Natural killer cell (primary cell): Measurements from ENCODE around the gene ADGRE3. TPM values are rescaled to one million over a fixed set of nuclear protein-coding genes. Genes with fewer than 3 reads are reported as not detected.
"Not testable (repeated sequence)": the region's sequence is repeated elsewhere in the genome, so short reads cannot be mapped to it uniquely, and the experiment has no call there.

ENCODE experiments used
- ATAC-seq, 3 donors: fragments of 150-1000 bp in 2 of 3; fragments of 200-7000 bp in 1 of 3; cut with Tn5 transposase; 1 replicate in 1 of 3; 2 replicates in 2 of 3; pipeline ENCODE4 v1.10.0; 2021; ENCODE audit warnings: mild to moderate bottlenecking in 2 of 3, moderate library complexity in 2 of 3
- DNase-seq, 2 donors: peaks; one replicate each; pipeline versions ENCODE4 v3.0.0 to v3.0.0-alpha.2; 2013 to 2021; ENCODE audit warnings: mixed read lengths in 1 of 2
- H3K27ac ChIP-seq: one replicate; pipeline ENCODE4 v1.5.1; 2013; ENCODE audit warnings: mild to moderate bottlenecking, low read length
- H3K27me3 ChIP-seq: one replicate; pipeline ENCODE4 v1.6.1; 2013; ENCODE audit warnings: low read length; ENCODE audit not compliant: control insufficient read depth, insufficient read depth
- H3K36me3 ChIP-seq: one replicate; pipeline ENCODE4 v1.6.1; 2013; ENCODE audit warnings: low read length; ENCODE audit not compliant: control insufficient read depth, insufficient read depth
- H3K4me1 ChIP-seq: one replicate; pipeline ENCODE4 v1.6.1; 2013; ENCODE audit warnings: low read length; ENCODE audit not compliant: control insufficient read depth, insufficient read depth
- H3K4me3 ChIP-seq: one replicate; pipeline ENCODE4 v1.5.1; 2013; ENCODE audit warnings: low read length
- H3K9me3 ChIP-seq: one replicate; pipeline ENCODE4 v1.6.1; 2013; ENCODE audit warnings: low read length; ENCODE audit not compliant: control insufficient read depth, insufficient read depth
- H3K27ac Mint-ChIP-seq, 2 donors: one replicate each; pipeline ENCODE4 v1.8.0; 2022; ENCODE audit warnings: mild to moderate bottlenecking in 2 of 2, mixed read lengths in 2 of 2, moderate library complexity in 1 of 2
- H3K27me3 Mint-ChIP-seq, 2 donors: one replicate each; pipeline ENCODE4 v1.8.0; 2022; ENCODE audit warnings: low read depth in 2 of 2, mixed read lengths in 2 of 2
- H3K36me3 Mint-ChIP-seq: one replicate; pipeline ENCODE4 v1.8.0; 2022; ENCODE audit warnings: mixed read lengths
- H3K4me1 Mint-ChIP-seq, 2 donors: one replicate each; pipeline ENCODE4 v1.8.0; 2022; ENCODE audit warnings: mixed read lengths in 2 of 2
- H3K4me3 Mint-ChIP-seq: one replicate; pipeline ENCODE4 v1.8.0; 2022; ENCODE audit warnings: mild to moderate bottlenecking, moderate library complexity, mixed read lengths
- H3K9me3 Mint-ChIP-seq, 2 donors: one replicate each; pipeline ENCODE4 v1.8.0; 2022; ENCODE audit warnings: mixed read lengths in 2 of 2
- WGBS: methylation state at CpG from one replicate; pipeline ENCODE4 v1.1.7; 2013; ENCODE audit warnings: missing lambda C conversion rate; ENCODE audit not compliant: insufficient coverage; 5-methylcytosine and 5-hydroxymethylcytosine counted together
- intact Hi-C: fragments of 100-400 bp; cut with micrococcal nuclease; formaldehyde crosslinking; loops from one replicate; pipeline ENCODE4 v1.14.2; 2022
- total RNA-seq, 4 donors: library from RNA; stranded (reverse); fragments of 120-200 nt in 1 of 4; gene quantifications; one replicate each; pipeline versions ENCODE4 v1.2.3 to v1.2.4, GENCODE V29; 2013 to 2022
- TF ChIP-seq, protein P1 (sequence below): fragments of 200-600 bp; IDR thresholded peaks from one replicate; pipeline ENCODE4 v1.8.0; 2022; ENCODE audit warnings: antibody characterized with exemption

The ADGRE3 gene
- total RNA-seq, 3 donors from 2014 or later (not counting 1 experiment from before 2014, with no cell fraction given): 0.59 to 9.1 (median 1.0) TPM

- Mint-ChIP-seq H3K9me3 (peaks cover 4 to 6% of the 10 kb centered on the region in 2 donors), H3K36me3 (no peaks in the 10 kb centered on the region), H3K27ac (no peak overlapping the region), H3K4me1 (no peaks in the 10 kb centered on the region), H3K4me3 (no peak overlapping the region), H3K27me3 (peaks cover 14 to 16% of the 10 kb centered on the region in 2 donors)
- Histone ChIP-seq H3K4me3 (no peak overlapping the region), H3K4me1 (no peaks in the 10 kb centered on the region), H3K27ac (no peak overlapping the region), H3K27me3 (peaks cover 2% of the 10 kb centered on the region), H3K36me3 (no peaks in the 10 kb centered on the region), H3K9me3 (peaks cover 7% of the 10 kb centered on the region)
- ATAC-seq (no peak), DNase-seq (no peak)
- TF ChIP-seq, protein P1, sequence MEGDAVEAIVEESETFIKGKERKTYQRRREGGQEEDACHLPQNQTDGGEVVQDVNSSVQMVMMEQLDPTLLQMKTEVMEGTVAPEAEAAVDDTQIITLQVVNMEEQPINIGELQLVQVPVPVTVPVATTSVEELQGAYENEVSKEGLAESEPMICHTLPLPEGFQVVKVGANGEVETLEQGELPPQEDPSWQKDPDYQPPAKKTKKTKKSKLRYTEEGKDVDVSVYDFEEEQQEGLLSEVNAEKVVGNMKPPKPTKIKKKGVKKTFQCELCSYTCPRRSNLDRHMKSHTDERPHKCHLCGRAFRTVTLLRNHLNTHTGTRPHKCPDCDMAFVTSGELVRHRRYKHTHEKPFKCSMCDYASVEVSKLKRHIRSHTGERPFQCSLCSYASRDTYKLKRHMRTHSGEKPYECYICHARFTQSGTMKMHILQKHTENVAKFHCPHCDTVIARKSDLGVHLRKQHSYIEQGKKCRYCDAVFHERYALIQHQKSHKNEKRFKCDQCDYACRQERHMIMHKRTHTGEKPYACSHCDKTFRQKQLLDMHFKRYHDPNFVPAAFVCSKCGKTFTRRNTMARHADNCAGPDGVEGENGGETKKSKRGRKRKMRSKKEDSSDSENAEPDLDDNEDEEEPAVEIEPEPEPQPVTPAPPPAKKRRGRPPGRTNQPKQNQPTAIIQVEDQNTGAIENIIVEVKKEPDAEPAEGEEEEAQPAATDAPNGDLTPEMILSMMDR: no peak
- WGBS: 58% methylated on average over 2 of the region's 4 CpGs
- intact Hi-C loops: no loop called here
These were observed 34.9 kb downstream of the ADGRE3 start for GRCh38 chr19:14639536-14640277.

DNA sequence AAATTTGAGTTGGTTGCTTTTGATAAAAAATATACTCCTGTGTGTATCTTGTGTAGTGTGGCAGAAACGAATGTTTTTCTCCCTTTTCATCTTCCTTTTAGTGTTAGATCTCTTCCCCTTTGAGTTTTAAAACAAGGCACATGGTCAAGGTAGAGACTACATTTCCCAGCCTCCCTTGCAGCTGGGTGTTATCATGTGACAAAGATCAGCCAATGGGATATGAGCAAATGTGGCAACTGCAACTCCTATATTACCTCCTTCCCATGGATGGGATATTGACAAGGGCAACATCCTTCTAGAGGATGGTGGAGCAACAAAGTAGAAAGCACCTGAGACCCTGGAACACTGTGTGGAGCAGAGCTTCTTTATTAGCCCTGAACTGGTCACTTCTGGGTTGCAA lies 42.4 kb downstream of the ADGRE3 start:
- H3K27me3 Mint-ChIP-seq: peaks cover 0 to 11% of the 10 kb centered on the region in 2 donors
- no CpG with 5 or more reads among the region's 1 CpG for WGBS
- Histone ChIP-seq H3K27ac (no peak overlapping the region), H3K4me1 (no peaks in the 10 kb centered on the region), H3K27me3 (no peaks in the 10 kb centered on the region), H3K36me3 (no peaks in the 10 kb centered on the region), H3K4me3 (no peak overlapping the region), H3K9me3 (no peaks in the 10 kb centered on the region)
- H3K36me3 Mint-ChIP-seq: no peaks in the 10 kb centered on the region
- no peak overlapping the region for H3K4me3 Mint-ChIP-seq
- TF ChIP-seq, protein P1: no peak
- intact Hi-C loops: no loop called here
- H3K4me1 Mint-ChIP-seq: peaks cover 0 to 4% of the 10 kb centered on the region in 2 donors
- peak in 1 of 2 donors; percentile 48 for DNase-seq
- H3K9me3 Mint-ChIP-seq: no peaks in the 10 kb centered on the region
- no peak overlapping the region for H3K27ac Mint-ChIP-seq
- peak in 1 of 3 donors; percentile 50 for ATAC-seq

DNA sequence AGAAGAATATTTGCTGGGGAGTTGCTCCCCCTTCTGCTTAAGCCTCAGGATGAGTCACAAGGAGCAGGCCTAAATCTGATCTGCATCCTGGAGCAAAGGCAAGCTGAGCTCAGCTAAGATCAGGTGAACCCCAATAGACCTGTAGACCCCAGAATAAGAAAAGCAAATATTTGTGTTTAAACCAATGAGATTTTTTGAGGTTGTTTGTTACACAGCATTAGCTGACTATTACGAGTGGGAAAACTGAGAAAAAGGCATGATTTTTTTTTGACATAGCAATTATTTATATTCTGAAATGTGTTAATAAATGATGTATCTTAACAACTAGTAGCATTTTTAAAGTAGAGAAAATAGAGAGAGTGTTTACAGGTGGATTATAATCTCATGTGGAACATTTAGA lies 45.1 kb downstream of the ADGRE3 start:
- H3K36me3 ChIP-seq: no peaks in the 10 kb centered on the region
- TF ChIP-seq, protein P1: no peak
- no peaks in the 10 kb centered on the region for H3K36me3 Mint-ChIP-seq
- no CpG with 5 or more reads among the region's 1 CpG for WGBS
- H3K27me3 ChIP-seq: no peaks in the 10 kb centered on the region
- no peak overlapping the region for H3K27ac Mint-ChIP-seq
- H3K27ac ChIP-seq: no peak overlapping the region
- H3K4me3 Mint-ChIP-seq: no peak overlapping the region
- H3K9me3 Mint-ChIP-seq: no peaks in the 10 kb centered on the region
- ATAC-seq (no peak), DNase-seq (no peak)
- no peaks in the 10 kb centered on the region for H3K4me1 ChIP-seq
- no peak overlapping the region for H3K4me3 ChIP-seq
- peaks cover 0 to 4% of the 10 kb centered on the region in 2 donors for H3K4me1 Mint-ChIP-seq
- H3K27me3 Mint-ChIP-seq: peaks cover 0 to 11% of the 10 kb centered on the region in 2 donors
- intact Hi-C loops: no loop called here
- H3K9me3 ChIP-seq: no peaks in the 10 kb centered on the region

DNA sequence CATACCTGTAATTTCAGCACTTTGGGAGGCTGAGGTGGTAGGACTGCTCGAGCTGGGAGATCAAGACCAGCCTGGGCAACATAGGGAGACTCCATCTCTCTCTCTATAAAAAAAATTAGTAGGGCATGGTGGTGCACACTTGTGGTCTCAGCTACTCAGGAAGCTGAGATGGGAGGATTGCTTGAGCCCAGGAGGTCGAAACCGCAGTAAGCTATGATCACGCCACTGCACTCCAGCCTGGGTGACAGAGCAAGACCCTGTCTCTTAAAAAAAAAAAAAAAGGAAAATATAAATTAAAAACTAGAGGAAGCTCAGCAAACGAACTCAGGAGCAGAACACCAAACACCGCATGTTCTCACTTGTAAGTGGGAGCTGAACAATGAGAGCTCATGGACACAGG lies 50.2 kb downstream of the ADGRE3 start:
- H3K9me3 ChIP-seq, H3K9me3 Mint-ChIP-seq, H3K4me3 ChIP-seq, H3K4me1 ChIP-seq, H3K27ac Mint-ChIP-seq, H3K4me1 Mint-ChIP-seq, H3K27ac ChIP-seq, H3K27me3 Mint-ChIP-seq, H3K36me3 Mint-ChIP-seq, H3K4me3 Mint-ChIP-seq, DNase-seq, H3K27me3 ChIP-seq, intact Hi-C loops, H3K36me3 ChIP-seq, ATAC-seq: not testable (repeated sequence)
- 79% methylated on average over 5 of the region's 6 CpGs for WGBS
